ENCODE data around the gene GLYATL3.

Gene GLYATL3

DNA sequence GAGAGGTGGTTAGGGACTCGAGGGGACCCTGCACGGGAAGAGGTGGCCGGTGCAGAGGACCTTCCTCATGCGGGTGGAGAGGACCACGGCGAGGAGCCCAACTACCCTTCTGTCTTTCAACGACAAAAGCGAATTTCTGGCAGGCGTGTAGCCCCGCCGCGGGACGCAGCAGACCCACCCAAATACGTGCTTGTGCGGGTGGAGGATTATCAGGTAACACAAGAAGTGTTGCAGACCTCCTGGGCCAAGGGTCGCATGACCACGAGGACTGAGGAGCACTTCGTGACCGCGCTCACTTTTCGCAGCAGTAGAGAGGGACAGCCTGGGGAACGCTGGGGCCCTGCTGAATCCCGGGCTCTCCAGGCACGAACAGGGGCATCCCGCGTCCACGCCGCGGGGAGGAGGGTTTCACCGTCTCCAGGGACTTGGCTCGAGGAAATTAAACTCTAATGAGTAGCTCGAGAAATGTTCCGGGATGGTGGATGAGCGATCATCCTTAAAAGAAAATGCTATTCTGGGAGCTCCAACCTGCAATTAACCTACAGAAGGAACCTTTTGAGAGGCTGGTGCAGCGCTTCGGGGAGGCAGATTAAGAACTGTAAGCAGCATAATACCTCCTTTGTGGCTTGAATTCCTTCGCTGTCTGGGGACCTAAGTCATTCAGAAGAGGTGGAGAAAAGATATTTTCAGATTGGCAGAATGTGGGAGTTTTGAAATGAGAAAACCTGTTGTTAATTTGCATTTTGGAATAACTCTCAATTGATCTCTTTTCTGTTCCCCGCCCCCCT is 51.5 kb downstream of the GLYATL3 start:
- peak overlapping the region; percentile 88 for H3K4me3 ChIP-seq (ENCODE audit: low read length)
- TF ChIP-seq, protein P1, sequence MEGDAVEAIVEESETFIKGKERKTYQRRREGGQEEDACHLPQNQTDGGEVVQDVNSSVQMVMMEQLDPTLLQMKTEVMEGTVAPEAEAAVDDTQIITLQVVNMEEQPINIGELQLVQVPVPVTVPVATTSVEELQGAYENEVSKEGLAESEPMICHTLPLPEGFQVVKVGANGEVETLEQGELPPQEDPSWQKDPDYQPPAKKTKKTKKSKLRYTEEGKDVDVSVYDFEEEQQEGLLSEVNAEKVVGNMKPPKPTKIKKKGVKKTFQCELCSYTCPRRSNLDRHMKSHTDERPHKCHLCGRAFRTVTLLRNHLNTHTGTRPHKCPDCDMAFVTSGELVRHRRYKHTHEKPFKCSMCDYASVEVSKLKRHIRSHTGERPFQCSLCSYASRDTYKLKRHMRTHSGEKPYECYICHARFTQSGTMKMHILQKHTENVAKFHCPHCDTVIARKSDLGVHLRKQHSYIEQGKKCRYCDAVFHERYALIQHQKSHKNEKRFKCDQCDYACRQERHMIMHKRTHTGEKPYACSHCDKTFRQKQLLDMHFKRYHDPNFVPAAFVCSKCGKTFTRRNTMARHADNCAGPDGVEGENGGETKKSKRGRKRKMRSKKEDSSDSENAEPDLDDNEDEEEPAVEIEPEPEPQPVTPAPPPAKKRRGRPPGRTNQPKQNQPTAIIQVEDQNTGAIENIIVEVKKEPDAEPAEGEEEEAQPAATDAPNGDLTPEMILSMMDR (IDR thresholded peaks at IDR 0.05; ENCODE audit: insufficient read depth, low read depth, low read length, missing control alignments): no peak
- DNase-seq (ENCODE audit: low read depth): peak; percentile 27

DNA sequence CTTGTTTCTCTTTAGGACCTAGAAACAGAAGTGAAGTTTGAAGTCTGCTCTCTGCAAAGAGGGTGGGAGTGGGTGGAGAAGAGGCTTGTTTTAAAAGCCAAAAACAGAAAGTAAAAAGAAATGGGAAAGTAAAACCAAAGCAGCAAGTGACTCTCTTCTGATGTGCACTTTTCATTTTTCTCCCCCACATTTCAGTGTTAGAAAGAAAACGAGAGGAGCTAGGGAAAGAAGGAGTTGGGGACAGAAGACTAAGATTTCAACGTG is 52.1 kb downstream of the GLYATL3 start:
- TF ChIP-seq, protein P1 (IDR thresholded peaks at IDR 0.05; ENCODE audit: insufficient read depth, low read depth, low read length, missing control alignments): no peak
- DNase-seq (ENCODE audit: low read depth): no peak
- H3K4me3 ChIP-seq (ENCODE audit: low read length): peak overlapping the region; percentile 88

DNA sequence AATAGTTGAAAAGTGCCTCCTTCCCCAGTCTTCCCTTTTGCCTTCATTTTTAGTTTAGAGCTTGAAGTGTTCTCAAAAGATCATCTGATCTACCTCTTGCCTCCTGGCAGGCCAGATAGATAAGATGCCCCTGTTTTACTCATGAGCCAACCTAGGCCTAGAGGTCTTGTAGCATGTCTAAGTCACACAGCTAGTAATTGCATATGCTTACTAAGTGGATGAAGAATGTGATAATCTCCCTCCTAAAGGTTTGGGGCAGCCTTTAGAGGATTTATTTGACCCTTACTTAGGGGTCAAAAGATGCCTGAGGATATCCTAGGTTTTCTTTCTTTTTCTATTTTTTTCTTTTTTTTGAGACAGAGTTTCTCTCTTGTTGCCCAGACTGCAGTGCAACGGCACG is 52.9 kb downstream of the GLYATL3 start:
- peak; percentile 35 for DNase-seq (ENCODE audit: low read depth)
- TF ChIP-seq, protein P1 (IDR thresholded peaks at IDR 0.05; ENCODE audit: insufficient read depth, low read depth, low read length, missing control alignments): no peak
- peak overlapping the region; percentile 88 for H3K4me3 ChIP-seq (ENCODE audit: low read length)

DNA sequence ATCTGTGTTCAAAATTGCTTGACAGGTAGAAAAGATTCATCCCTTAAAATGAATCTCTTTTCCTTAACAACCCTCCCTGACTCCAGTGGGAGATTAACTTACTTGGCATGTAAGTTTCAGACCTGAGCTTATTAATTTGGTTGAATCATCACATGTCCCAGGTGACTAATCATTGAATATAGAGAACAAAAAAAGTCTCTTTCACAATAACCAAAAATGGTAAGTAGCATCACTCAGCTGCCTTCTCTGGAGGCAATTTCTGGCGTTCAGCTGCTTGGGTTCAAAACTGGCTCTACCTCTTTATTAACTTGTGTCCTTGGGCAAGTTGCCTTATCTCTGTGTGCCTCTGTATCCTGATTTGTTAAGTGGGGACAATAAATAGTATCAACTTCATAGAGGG is 53.7 kb downstream of the GLYATL3 start:
- TF ChIP-seq, protein P1 (IDR thresholded peaks at IDR 0.05; ENCODE audit: insufficient read depth, low read depth, low read length, missing control alignments): no peak
- H3K4me3 ChIP-seq (ENCODE audit: low read length): peak overlapping the region; percentile 2
- DNase-seq (ENCODE audit: low read depth): peak; percentile 92

DNA sequence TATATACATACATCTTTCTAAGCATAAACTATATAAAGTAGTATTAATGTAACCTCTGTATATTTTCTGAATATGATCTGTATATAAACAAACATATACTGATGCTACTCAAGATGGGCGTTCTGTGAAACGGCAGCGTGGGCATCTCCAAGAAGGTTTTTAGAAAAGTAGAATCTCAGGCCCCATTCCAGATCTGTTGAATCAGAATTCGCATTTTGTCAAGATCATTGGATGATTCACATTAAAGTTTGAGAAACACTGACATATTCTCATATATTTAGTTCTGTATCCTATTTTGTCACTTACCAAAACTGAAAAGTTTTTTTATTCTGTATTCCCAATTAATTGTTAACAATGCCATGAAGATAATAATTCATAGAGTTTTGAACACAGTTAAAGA is 56.2 kb downstream of the GLYATL3 start:
- TF ChIP-seq, protein P1 (IDR thresholded peaks at IDR 0.05; ENCODE audit: insufficient read depth, low read depth, low read length, missing control alignments): no peak
- peak; percentile 60 for DNase-seq (ENCODE audit: low read depth)
- H3K4me3 ChIP-seq (ENCODE audit: low read length): no peak overlapping the region

DNA sequence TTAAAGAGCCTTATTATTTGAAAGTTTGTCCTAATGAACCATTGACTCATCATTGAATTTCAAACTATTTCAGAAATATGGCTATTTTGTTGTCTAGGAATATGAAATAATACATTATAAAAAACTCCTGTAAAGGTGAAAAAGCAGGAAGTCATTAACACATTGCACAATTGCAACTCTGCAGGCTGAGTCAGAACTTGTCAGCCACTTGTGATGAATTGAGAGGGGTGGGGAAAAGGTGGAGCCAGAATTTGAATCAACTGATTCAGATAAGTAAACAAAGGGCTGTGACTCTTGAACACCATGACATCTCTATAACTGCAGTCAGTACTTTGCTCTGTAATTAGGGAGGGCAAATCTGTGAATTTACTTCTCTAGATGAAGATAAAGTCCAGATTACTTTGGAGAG is 56.7 kb downstream of the GLYATL3 start:
- no peak overlapping the region for H3K4me3 ChIP-seq (ENCODE audit: low read length)
- TF ChIP-seq, protein P1 (IDR thresholded peaks at IDR 0.05; ENCODE audit: insufficient read depth, low read depth, low read length, missing control alignments): no peak
- DNase-seq (ENCODE audit: low read depth): peak; percentile 98

DNA sequence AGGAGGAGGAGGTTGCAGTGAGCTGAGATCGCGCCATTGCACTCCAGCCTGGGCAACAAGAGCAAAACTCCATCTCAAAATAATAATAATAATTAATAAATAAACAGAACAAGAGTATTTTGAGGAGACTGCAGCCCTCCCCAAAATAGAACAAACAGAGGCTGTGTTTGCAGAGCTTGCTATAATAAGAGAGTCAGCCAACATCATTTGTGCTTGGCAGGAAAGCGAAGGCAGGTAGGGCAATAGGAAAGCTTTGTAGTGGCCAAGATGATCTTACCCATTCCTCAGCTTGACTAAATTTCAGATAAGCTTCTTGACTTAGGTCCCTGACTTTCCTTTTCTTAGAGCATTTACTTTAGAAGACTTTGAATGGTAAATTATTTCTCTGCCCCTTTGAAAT is 57.5 kb downstream of the GLYATL3 start:
- no peak for DNase-seq (ENCODE audit: low read depth)
- TF ChIP-seq, protein P1 (IDR thresholded peaks at IDR 0.05; ENCODE audit: insufficient read depth, low read depth, low read length, missing control alignments): no peak

More for the DNA sequence above, 57.5 kb downstream of the GLYATL3 start:
- no peak overlapping the region for H3K4me3 ChIP-seq (ENCODE audit: low read length)

Data from epithelial cell of esophagus (primary cell).